ENCODE results near the gene RAP2A.

DNA sequence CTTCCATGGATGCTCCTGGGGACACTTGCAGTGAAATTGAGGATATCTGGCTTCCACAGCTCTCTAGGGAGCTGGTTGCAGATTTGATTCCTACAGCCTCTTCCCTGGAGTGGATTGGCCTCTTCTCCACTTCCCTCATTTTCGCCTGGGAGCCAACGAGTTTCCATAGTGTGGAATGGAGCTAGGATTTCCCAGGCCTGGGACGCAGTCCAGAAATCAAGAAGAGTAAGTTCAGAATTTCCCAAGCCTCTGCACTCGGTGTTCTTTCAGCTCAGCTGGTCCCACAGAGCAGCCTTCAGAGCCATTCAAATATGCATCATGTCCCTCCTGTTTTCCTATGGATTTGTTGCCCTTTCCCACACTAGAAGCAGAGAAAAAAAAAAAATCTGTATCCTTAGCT, 68.2 kb downstream of the RAP2A start:
- TF ChIP-seq POLR2AphosphoS5 (IDR thresholded peaks at IDR 0.05; ENCODE audit: low read depth), result no peak
- TF ChIP-seq CTCF (IDR thresholded peaks at IDR 0.05; ENCODE audit: insufficient read depth, low read length), result no peak
- TF ChIP-seq, protein P1, sequence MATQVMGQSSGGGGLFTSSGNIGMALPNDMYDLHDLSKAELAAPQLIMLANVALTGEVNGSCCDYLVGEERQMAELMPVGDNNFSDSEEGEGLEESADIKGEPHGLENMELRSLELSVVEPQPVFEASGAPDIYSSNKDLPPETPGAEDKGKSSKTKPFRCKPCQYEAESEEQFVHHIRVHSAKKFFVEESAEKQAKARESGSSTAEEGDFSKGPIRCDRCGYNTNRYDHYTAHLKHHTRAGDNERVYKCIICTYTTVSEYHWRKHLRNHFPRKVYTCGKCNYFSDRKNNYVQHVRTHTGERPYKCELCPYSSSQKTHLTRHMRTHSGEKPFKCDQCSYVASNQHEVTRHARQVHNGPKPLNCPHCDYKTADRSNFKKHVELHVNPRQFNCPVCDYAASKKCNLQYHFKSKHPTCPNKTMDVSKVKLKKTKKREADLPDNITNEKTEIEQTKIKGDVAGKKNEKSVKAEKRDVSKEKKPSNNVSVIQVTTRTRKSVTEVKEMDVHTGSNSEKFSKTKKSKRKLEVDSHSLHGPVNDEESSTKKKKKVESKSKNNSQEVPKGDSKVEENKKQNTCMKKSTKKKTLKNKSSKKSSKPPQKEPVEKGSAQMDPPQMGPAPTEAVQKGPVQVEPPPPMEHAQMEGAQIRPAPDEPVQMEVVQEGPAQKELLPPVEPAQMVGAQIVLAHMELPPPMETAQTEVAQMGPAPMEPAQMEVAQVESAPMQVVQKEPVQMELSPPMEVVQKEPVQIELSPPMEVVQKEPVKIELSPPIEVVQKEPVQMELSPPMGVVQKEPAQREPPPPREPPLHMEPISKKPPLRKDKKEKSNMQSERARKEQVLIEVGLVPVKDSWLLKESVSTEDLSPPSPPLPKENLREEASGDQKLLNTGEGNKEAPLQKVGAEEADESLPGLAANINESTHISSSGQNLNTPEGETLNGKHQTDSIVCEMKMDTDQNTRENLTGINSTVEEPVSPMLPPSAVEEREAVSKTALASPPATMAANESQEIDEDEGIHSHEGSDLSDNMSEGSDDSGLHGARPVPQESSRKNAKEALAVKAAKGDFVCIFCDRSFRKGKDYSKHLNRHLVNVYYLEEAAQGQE (IDR thresholded peaks at IDR 0.05; ENCODE audit: insufficient replicate concordance, low read depth), result no peak
- no peak for TF ChIP-seq GABPA (IDR thresholded peaks at IDR 0.05; ENCODE audit: low read depth)
